ENCODE data around the gene ADAM22.

- TF ChIP-seq CTCF (IDR thresholded peaks at IDR 0.05; ENCODE audit: low read depth, low read length) (no peak), EZH2phosphoT487 (IDR thresholded peaks at IDR 0.05; ENCODE audit: low read depth) (no peak)
These were observed 139.6 kb downstream of the ADAM22 start for GRCh38 chr7:88073626-88074025.

All from OCI-LY3 (cell line).